NCI-H526 (cell line): ENCODE results near the gene MRGPRF.
"Not testable (repeated sequence)": the region's sequence is repeated elsewhere in the genome, so short reads cannot be mapped to it uniquely, and the experiment has no call there.

Source experiments
- DNase-seq, 2 experiments: peaks; one replicate each; lab custom pipeline; 2025; lab: John Stamatoyannopoulos, UW

MRGPRF gene

DNA sequence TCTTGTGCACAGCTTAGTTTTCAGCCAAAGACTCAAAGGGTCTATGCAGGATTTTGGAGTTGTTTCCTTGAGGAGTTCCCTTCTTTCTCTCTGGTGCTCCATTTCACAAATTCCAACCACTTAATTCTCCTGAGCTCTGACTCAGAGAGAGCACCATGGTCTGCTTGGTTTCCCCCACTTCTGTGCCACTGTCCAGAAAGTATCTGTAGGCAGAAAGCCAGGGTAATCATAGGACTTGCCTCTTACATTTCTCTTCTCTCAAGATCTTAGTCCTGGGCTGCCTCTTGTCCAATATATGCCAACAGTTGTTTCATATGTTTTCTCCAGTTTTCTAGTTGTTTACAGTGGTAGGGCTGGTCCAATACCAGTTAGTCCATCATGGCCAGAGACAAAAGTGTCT, 25.8 kb downstream of the MRGPRF start:
- no peak for DNase-seq

DNA sequence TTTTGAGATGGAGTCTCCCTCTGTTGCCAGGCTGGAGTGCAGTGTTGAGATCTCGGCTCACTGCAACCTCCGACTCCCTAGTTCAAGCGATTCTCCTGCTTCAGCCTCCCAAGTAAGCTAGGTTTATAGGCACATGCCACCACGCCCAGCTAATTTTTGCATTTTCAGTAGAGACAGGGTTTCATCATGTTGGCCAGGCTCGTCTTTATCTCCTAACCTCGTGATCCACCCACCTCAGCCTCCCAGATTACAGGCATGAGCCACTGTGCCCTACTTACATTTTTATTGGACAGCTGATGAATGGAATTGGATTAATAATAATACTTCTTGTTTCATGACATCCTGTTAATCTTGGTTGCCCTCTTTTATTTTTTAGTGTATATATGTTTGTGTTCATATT, 29.2 kb downstream of the MRGPRF start:
- DNase-seq: no peak

DNA sequence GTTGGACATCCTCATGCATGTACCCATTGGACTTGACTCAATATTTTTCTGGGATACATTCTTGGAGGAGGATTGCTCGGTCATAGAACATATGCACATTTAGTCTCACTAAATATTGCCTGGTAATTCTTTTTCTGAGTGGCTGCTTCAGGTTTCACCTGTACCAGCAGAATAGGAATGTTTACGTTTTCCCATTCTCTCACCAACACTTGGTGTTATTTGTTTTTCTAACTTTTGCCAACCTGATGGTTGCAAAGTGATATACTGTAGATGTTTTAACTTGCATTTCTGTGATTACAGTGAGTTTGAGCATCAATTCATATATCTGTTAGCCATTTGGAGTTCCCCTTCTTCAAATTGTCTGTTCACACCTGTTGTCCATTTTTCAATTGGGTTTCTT, 30.9 kb downstream of the MRGPRF start:
- no peak for DNase-seq

DNA sequence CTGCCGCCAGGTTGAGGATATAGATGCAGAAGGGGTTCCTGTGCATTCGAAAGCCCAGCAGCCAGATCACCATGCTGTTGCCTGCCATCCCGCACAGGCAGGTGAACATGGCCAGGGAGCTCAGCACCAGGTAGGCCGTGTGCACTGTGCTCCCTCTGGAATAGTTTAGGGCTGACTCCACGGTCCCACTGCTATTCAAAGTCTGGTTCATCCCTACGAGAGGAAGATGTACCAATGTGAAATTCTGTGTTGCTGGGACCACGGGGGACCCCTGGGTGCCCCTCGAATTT, 32.3 kb downstream of the MRGPRF start, which contains the start of gene MRGPRD:
MRGPRD (minus strand) TSS at position 211 of the 290 bp plus-strand sequence; CDS start at position 211, 0 bp downstream.
- DNase-seq: no peak

DNA sequence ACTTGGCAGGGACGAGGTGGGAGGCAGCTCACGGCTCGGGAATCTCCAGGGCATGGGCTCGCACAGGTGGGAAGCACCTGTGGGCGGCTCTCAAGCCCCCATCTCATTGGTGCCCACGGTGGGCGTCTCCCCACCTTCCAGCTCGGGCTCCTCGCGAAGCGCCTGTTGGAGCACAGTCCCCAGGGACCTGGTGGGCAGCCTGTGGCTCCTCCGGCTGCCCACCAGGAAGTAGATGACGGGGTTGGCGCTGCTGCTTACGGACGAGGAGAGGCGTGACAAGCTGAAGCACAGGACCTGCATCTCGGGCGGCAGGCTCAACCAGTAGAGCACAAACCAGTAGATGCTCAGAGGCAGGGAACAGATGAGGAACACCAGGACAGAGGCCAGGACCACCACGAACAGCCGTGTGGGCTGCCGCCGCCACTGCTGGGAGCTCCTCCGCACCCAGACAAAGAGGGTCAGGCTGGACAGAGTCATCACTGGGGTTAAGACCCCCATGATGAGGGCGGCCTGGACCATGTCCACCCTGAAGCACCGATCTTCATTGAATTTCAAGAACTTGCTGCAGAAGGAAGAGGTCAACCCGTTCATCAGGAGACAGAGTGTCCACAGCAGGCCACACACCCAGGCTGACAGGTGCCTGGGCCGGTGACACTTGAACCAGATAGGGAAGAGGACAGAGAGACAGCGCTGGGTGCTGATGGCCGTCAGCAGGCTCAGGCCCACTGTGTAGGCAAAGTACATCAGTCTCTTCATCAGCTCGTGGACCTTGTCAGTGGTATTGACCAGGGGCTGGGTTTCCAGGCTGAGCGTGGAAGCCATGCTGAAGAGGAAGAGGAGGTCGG, 32.9 kb downstream of the MRGPRF start:
- DNase-seq: no peak

DNA sequence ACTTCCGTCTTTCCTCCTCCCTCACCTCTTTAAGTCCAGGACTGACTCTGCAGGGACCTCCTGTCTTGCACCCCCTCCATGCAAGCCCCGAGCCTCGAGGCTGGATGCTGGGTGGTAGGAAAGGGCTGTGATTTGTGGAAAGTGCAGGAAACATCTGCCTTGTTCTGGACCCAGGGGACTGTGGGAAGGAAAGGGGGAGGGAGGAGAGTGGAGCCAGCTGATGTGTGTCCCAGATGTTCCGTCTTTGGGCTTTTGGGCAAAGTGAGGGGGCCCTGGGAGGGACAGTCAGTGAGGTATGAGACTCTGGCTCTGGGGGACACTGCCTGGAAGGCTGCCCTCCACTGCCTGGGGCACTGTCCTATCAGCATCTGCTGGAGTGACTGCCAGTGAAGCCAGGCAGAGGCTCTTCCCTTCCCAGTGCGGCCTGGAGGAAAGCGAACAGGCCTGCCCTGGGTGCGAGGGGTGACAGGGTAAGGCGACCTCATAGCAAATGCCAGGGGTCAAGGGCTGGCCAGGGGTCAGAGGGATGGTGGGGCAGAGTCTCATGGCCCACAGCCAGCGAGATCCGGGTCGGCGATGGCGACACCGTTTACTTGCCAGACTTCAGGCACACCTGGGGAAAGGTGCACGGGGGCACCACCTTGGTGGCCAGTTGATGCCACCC, 34.0 kb downstream of the MRGPRF start:
- no peak for DNase-seq

DNA sequence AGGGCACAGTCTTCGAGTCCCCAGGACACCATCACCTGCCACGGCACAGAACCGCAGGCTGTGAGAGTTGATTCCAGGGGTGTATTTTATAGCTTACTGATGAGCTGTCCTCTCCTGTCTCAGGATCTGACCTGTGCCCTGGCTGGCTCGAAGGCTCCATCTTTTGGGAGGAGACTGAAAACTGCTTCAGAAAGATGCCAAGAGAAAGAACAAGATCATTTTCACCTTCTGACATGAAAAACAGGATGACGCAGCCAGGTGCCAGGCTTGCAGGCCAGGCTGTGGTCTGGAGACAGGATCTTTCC, 34.5 kb downstream of the MRGPRF start:
- no peak for DNase-seq

DNA sequence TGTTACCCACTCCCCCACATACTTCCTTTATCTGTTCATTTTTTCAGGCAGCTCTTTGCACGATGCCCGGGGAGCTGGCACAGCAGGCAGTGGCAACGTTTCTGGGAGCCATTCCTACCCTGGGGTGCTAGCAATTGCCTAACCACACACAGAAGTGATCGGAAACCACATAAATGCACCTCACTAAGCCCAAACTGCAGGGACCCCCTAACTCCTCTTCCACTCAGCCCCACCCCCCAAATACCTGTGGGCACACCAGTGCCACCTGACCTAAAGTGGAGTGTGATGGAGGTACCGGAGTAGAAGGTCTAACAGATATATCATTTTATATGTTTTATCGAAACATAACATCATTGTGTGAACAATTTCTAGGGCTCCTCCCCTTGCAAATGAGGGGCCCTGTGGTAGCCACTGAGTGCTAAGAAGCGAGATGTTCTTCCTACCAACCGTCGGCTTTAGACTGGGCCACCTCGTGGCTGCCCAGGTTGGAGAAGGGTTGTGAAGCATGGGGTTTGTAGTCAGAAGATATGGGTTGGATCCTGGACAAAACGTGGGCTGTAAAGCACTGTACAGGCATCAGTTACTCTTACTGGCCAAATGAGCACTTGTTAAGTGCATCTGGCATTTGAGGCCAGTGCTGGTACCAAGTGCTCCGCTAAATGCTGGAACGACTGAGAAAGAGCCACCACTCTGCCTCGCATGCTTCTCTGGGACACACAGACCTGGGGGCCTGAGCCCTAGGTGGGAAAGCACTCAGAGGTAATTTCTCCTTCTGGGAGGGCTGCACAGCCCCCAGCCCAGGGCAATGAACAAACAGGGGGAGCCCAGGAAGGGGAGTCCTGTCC, 35.0 kb downstream of the MRGPRF start:
- DNase-seq: no peak

DNA sequence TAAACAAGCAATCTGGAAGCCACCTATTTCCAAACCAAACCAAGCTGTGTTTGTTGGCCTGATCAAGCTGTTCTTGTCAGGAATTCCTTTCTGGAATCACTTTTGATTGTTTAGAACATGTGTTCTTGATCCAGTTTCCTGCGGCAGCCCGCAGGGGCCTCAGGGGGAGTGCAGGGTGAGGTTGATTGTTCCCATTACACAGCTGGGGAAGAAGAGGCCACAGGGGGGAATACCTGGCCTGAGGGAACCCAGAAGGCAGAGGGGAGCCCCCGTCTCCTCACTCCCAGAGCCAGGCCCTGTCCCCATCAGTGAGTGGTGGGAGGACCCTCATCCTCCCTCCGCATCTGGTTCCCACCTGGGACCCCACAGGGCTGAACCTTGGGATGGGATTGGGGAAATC, 36.5 kb downstream of the MRGPRF start:
- DNase-seq: no peak

DNA sequence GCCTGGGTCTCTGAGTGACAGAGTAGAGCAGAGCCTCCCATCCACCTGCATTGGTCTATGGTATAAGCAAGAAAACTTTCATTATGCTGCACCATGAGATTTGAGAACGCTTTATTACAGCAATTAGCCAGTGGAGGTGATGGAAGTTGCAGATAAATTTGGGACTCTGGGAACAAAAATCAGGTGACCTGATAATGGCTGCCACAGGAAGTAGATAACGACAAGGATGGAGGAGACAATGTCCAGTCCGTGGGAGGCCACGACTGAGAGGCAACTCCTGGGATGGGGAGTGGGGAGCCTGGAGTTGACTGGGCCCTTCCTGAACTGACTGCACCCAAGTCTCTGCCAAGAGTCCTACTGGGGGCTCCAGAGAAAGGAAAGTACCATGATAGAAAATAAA, 37.0 kb downstream of the MRGPRF start:
- no peak for DNase-seq

DNA sequence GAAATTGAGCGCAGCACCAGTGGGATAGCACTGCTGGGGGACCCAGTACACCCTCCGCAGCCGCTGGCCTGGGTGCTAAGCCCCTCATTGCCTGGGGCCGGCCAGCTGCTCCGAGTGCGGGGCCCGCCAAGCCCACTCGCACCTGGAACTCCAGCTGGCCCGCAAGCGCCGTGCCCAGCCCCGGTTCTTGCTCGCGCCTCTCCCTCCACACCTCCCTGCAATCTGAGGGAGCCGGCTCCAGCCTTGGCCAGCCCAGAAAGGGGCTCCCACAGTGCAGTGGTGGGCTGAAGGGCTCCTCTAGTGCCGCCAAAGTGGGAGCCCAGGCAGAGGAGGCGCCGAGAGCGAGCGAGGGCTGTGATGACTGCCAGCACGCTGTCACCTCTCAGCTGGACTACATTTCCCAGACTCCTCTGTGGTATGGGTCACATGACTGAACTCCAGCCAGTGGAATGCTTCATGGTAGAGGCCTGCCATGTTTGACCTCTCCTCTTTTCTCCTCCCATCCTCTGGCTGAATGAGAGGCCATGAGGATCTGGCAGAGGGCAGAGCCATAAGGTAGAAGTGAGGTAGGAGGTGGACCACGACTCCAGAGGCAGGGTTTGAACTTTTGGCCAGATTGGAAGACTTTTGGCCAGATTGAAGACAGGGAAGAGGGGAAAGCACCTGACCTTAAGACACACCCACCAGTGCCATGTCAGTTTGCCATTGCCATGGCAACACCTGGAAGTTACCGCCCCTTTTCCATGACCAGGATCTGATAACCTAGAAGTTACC, 38.4 kb downstream of the MRGPRF start:
- DNase-seq: peak; percentile 20 to 62

DNA sequence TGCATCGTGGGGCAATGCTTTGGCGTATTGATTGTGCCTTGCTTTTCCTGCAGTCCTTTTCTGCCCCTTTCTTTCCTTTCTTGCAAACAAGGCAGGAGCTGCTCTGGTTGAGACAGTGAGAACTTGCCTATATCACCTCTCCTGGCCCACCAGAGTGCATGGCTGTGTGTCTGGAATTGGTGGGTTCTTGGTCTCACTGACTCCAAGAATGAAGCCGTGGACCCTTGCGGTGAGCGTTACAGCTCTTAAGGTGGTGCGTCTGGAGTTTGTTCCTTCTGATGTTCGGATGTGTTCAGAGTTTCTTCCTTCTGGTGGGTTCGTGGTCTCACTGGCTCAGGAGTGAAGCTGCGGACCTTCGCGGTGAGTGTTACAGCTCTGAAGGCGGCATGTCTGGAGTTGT, 39.3 kb downstream of the MRGPRF start:
- not testable (repeated sequence) for DNase-seq

DNA sequence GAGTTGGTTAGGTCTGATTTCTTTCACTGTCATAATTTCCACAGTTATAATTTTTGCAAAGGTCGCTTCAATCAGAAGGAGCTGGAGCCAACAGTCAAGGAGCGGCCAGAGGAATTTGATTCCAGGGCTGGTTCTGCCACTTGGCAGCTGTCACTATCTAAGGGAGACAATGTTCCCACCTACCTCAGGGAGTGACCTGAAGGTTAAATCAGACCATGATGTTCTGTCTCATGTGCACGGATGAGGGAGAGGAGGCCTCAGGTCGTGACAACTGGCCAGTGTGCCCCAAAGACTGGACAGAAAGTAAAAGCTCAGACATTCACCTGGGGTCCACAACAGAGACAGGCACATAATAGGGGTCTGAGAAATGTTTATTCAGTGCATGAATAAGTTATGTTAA, 39.8 kb downstream of the MRGPRF start:
- DNase-seq: no peak

DNA sequence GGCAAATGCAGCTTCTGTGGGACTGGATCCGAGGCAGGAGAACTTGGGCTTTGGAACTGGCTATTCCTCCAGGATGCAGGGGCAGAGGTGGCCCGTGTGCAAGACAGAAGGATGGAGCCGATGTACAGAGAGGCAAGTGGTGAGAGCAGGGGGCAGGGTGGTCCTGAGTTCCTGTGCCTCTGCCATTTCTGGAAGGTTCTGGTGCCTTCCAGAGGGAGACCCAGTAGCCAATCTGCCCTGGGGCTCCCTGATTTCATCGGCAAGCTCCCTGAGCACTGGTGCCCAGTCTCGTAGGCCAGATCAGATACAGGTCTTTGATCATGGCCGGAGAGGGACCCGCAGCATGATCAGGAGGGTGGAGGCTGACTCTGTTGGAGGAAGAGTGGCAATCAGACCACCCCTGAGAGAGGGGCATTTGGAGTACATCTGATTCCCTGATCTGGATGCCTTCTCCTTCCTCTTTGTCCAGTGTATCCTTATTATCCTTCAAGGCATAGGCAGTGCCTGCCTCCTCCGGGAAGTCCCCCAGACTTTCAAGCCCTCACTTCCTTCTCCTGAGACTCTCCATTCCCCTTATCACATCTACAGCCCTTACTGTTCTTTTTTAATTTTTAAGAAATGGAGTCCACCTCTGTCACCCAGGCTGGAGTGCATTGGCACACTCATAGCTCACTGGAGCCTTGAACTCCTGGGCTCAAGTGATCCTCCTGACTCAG, 42.0 kb downstream of the MRGPRF start:
- no peak for DNase-seq

DNA sequence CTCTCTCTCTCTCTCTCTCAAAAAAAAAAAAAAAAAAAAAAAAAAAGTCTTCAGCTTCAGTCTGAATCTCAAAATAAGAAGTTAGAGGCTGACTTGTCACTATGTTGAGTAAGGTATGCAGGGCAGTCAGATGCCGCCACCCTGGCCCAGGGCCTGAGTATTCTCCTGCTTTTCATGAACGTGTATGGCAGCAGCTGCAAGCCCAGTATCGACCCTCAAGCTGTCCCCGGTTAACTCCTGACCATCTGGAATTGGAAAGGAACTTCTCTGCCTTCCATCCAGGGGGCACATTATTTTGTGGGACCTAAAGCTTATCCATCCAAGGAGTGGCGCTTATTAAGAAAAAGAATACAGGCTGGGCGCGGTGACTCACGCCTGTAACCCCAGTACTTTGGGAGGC, 43.7 kb downstream of the MRGPRF start:
- no peak for DNase-seq

DNA sequence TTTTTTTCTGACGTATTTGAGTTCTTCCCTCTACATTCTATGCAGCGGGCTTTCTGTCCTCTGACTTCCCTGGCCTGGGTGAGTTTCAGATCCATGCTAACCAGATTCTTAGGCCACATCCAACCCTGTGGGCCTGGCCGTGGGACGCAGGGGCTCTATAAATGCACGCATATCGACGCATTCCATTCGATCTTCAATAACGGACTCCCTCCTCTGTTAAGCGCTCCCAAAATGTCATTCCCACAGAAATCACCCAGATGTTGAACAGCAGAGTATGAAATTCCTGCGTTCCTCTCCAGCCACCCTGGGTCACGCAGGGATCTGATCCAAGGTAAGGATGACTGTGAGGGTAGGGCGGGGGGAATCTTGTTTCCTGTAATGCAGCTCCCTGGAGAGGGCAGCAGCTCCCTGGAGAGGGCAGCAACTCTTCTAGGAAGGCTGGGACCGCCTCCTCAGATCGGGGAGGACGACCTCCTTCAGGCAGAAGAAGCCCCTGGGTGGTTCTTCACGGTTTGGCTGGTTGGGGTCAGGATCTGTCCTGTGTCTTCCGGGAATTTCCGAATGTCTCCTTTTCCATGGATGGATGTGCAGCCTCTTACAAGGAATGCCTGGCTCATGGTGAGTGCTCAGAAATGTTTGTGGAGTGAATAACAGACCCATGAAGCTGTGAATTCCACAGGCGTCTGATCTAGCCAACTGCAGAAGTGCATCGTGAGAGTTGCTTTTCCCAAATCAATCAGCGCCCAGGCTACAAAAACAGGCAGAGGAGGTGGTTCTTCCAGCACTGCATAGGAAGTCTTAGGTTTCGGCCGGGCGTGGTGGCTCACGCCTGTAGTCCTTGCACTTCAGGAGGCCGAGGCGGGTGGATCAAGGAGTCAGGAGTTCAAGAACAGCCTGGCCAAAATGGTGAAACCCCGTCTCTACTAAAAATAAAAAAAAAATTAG, 44.5 kb downstream of the MRGPRF start:
- no peak for DNase-seq

DNA sequence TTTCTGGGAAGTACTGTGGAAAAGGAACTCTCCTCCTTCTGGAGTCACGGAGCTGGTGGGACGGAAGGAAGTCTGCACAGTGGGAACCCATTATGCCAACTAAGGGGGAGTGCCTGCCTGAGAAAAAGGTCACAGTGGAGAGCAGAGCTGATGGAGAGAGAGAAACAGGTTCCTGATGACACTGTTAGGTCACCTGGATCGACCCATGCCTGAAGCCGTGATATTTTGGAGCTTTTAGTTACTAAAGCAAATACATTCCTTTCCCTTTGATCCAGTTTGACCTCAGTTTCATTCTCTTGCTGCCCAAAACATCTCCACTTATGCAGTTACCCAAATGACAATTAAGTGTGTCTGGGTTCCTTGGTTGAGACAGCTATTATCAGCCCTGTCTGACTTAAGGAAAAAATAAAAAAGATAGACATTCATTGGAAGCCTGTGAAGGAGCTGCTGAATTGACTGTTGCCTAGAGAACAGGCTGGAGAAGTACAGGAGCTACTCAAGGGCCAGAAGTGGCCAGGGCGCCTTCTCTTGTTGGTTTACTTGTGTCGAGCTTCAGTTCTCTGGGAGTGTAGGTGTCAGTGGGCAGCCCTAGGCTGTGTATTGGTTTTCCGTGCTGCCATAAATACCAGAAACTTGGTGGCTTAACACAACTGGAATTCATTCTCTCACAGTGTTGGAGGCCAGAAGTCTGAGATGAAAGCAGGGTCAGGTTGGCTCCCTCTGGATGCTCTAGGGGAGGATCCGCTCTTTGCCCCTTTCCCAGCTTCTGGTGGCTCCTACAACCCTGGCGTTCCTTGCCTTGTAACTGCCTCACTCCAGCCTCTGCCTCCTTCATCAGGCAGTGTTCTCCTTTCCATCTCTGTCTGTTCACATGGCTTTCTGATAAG, 45.9 kb downstream of the MRGPRF start:
- DNase-seq: no peak

DNA sequence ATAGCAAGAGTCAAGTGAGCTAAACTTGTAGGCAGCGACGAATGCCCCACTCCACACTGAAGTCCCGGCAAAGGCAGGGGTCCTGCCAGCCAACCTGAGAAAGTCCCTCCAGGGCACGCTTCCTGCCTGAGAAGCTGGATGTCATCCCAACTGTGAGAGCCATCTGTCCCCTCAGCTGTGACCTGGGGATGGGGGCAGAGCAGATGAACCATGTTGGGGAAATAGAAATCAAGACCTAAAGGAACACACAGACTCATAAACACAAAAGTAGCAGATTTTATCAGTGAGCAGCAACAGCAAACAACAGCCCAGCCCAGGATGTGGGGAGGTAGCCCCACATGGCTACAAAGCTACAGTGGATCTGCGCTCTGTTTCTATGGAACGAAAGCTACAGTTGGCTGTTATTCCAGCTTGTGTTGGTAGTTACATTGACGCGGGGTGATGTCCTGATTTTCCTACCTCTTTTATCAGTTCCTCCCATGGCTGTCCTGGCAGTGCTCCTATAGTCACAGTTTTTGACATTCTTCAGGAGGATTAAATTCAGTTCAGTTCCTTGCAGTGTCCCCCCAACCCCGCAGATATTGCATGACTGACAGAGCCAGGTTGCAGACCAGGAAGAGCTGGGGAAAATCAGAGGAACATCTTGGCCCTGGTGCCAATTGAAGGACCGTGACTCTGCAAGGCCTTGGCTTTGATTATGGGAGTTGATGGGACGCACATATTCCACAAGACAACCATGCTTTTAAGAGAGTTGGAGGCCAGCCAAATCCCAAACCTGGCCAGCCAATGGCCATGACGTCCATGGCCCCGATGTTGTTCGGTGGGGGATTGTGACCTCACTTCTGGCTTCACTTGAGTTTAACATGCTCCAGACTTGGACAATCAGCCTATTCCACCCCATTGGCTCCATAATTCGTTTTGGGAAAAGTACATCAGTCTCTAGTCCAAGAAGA, 46.9 kb downstream of the MRGPRF start:
- no peak for DNase-seq
